HepG2 (cell line): Measurements from ENCODE around the gene TRDN.

Experiments used
- ELF1 ChIP-seq: sonication (generic); formaldehyde crosslinking; IDR thresholded peaks from 2 replicates; pipeline ENCODE4 v1.4.0; 2020; ENCODE audit warnings: missing genetic modification reagents
- HDAC2 ChIP-seq: sonication (generic); formaldehyde crosslinking; IDR thresholded peaks from 2 replicates; pipeline ENCODE4 v1.4.0; 2020; ENCODE audit warnings: missing genetic modification reagents
- HMG20B ChIP-seq: conservative IDR thresholded peaks from 2 replicates; pipeline ENCODE4 v1.6.1; 2016; ENCODE audit warnings: missing genetic modification reagents, missing compliant biosample characterization
- NPAS2 ChIP-seq: sonication (generic); formaldehyde crosslinking; IDR thresholded peaks from 2 replicates; pipeline ENCODE4 v1.8.0; 2022; ENCODE audit warnings: mild to moderate bottlenecking, missing genetic modification reagents, borderline replicate concordance
- NR0B2 ChIP-seq: sonication (generic); formaldehyde crosslinking; IDR thresholded peaks from 2 replicates; pipeline ENCODE4 v1.4.0; 2020; ENCODE audit warnings: mild to moderate bottlenecking, missing genetic modification reagents
- NRL ChIP-seq: sonication (generic); formaldehyde crosslinking; IDR thresholded peaks from 2 replicates; pipeline ENCODE4 v1.5.0; 2020; ENCODE audit warnings: missing genetic modification reagents, mild to moderate bottlenecking, moderate library complexity, borderline replicate concordance
- PAWR ChIP-seq: sonication (generic); formaldehyde crosslinking; IDR thresholded peaks from 2 replicates; pipeline ENCODE4 v1.4.0; 2020; ENCODE audit warnings: missing genetic modification reagents, mild to moderate bottlenecking, borderline replicate concordance
- POLR2AphosphoS5 ChIP-seq: IDR thresholded peaks from 2 replicates; pipeline ENCODE4 v1.6.1; 2012; ENCODE audit warnings: low read depth, low read length
- TAF1 ChIP-seq: sonication (generic); formaldehyde crosslinking; IDR thresholded peaks from 2 replicates; pipeline ENCODE4 v1.4.0; 2020; ENCODE audit warnings: missing genetic modification reagents
- ZNF629 ChIP-seq: sonication (generic); formaldehyde crosslinking; conservative IDR thresholded peaks from 2 replicates; pipeline ENCODE4 v1.5.0; 2020; ENCODE audit warnings: missing genetic modification reagents
- TF ChIP-seq, protein P1 (sequence below): sonication (generic); formaldehyde crosslinking; IDR thresholded peaks from 2 replicates; pipeline ENCODE4 v1.5.0; 2020; ENCODE audit warnings: mild to moderate bottlenecking, missing genetic modification reagents, moderate library complexity

DNA sequence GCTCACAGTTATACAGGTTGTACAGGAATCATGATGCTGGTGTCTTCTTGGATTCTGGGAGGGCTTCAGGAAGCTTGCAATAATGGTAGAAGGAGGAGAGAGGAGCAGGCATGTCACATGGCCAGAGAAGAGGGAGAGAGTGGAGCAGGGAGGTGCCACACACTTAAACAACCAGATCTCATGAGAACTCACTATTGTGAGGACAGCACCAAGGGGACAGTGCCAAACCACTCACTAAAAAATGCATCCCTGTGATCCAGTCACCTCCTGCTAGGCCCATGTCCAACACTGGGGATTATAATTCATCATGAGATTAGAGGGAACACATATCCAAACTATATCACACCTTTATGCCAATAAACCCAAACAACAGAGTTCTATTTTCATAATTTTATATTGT, 67.2 kb downstream of the TRDN start:
- TF ChIP-seq NPAS2 (no peak), TAF1 (CRISPR knock-in tag) (no peak), ZNF629 (CRISPR knock-in tag) (no peak), ELF1 (CRISPR knock-in tag) (no peak), HDAC2 (CRISPR knock-in tag) (no peak), PAWR (CRISPR knock-in tag) (no peak), HMG20B (CRISPR knock-in tag) (no peak), NRL (CRISPR knock-in tag) (no peak), NR0B2 (CRISPR knock-in tag) (no peak), POLR2AphosphoS5 (no peak)
- TF ChIP-seq, protein P1, sequence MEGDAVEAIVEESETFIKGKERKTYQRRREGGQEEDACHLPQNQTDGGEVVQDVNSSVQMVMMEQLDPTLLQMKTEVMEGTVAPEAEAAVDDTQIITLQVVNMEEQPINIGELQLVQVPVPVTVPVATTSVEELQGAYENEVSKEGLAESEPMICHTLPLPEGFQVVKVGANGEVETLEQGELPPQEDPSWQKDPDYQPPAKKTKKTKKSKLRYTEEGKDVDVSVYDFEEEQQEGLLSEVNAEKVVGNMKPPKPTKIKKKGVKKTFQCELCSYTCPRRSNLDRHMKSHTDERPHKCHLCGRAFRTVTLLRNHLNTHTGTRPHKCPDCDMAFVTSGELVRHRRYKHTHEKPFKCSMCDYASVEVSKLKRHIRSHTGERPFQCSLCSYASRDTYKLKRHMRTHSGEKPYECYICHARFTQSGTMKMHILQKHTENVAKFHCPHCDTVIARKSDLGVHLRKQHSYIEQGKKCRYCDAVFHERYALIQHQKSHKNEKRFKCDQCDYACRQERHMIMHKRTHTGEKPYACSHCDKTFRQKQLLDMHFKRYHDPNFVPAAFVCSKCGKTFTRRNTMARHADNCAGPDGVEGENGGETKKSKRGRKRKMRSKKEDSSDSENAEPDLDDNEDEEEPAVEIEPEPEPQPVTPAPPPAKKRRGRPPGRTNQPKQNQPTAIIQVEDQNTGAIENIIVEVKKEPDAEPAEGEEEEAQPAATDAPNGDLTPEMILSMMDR (CRISPR knock-in tag), result no peak
